ENCODE results near the gene ARID1B. TPM values are rescaled to one million over a fixed set of nuclear protein-coding genes. Genes with fewer than 3 reads are reported as not detected.

The ARID1B gene
- total and polyA plus RNA-seq, 9 donors = 44.2 to 72.5 (median 63.5) TPM

GRCh38 chr6:156780962-156781853 lies 4.0 kb downstream of the ARID1B start:
- no peaks in the 10 kb centered on the region for H3K27me3 ChIP-seq (ENCODE audit: control insufficient read depth, insufficient read depth, low read length)
- peak overlapping the region; percentile 29 for H3K27ac ChIP-seq (ENCODE audit: low read length)
- no peaks in the 10 kb centered on the region for H3K36me3 ChIP-seq (ENCODE audit: control insufficient read depth, insufficient read depth, low read length)
- H3K4me1 ChIP-seq (ENCODE audit: control insufficient read depth, insufficient read depth, low read length) = peaks cover 12% of the 10 kb centered on the region
- H3K9me3 ChIP-seq (replicated peaks; ENCODE audit: control insufficient read depth, low read depth, low read length) = no peaks in the 10 kb centered on the region
- H3K4me3 ChIP-seq (ENCODE audit: low read length) = peak overlapping the region; percentile 78
- peak; percentile 18 for DNase-seq
- no CpG with 5 or more reads among the region's 8 CpGs for WGBS (ENCODE audit: insufficient coverage)

- peak overlapping the region; percentile 39 for H3K27ac ChIP-seq (ENCODE audit: low read length)
These were observed 4.9 kb downstream of the ARID1B start for GRCh38 chr6:156781861-156782631.

GRCh38 chr6:156782691-156783320 lies 5.6 kb downstream of the ARID1B start:
- peak; percentile 27 for DNase-seq
- peaks cover 9% of the 10 kb centered on the region for H3K4me1 ChIP-seq (ENCODE audit: control insufficient read depth, insufficient read depth, low read length)
- no CpG with 5 or more reads among the region's 2 CpGs for WGBS (ENCODE audit: insufficient coverage)
- no peaks in the 10 kb centered on the region for H3K36me3 ChIP-seq (ENCODE audit: control insufficient read depth, insufficient read depth, low read length)
- H3K4me3 ChIP-seq (ENCODE audit: low read length) = no peak overlapping the region
- H3K9me3 ChIP-seq (replicated peaks; ENCODE audit: control insufficient read depth, low read depth, low read length) = no peaks in the 10 kb centered on the region
- H3K27me3 ChIP-seq (ENCODE audit: control insufficient read depth, insufficient read depth, low read length) = no peaks in the 10 kb centered on the region
- peak overlapping the region; percentile 39 for H3K27ac ChIP-seq (ENCODE audit: low read length)

More at GRCh38 chr6:156781861-156782631, 4.9 kb downstream of the ARID1B start:
- H3K36me3 ChIP-seq (ENCODE audit: control insufficient read depth, insufficient read depth, low read length) = no peaks in the 10 kb centered on the region
- H3K4me1 ChIP-seq (ENCODE audit: control insufficient read depth, insufficient read depth, low read length) = peaks cover 7% of the 10 kb centered on the region
- no peaks in the 10 kb centered on the region for H3K9me3 ChIP-seq (replicated peaks; ENCODE audit: control insufficient read depth, low read depth, low read length)
- H3K27me3 ChIP-seq (ENCODE audit: control insufficient read depth, insufficient read depth, low read length) = no peaks in the 10 kb centered on the region
- DNase-seq = peak; percentile 50
- WGBS (ENCODE audit: insufficient coverage) = no CpG with 5 or more reads among the region's 8 CpGs
- H3K4me3 ChIP-seq (ENCODE audit: low read length) = peak overlapping the region; percentile 23

GRCh38 chr6:156783958-156784357 lies 6.8 kb downstream of the ARID1B start:
- no peaks in the 10 kb centered on the region for H3K27me3 ChIP-seq (ENCODE audit: control insufficient read depth, insufficient read depth, low read length)
- peaks cover 11% of the 10 kb centered on the region for H3K4me1 ChIP-seq (ENCODE audit: control insufficient read depth, insufficient read depth, low read length)
- DNase-seq = no peak
- no CpG with 5 or more reads among the region's 6 CpGs for WGBS (ENCODE audit: insufficient coverage)
- no peaks in the 10 kb centered on the region for H3K9me3 ChIP-seq (replicated peaks; ENCODE audit: control insufficient read depth, low read depth, low read length)
- H3K4me3 ChIP-seq (ENCODE audit: low read length) = no peak overlapping the region
- H3K27ac ChIP-seq (ENCODE audit: low read length) = no peak overlapping the region
- H3K36me3 ChIP-seq (ENCODE audit: control insufficient read depth, insufficient read depth, low read length) = no peaks in the 10 kb centered on the region

- Histone ChIP-seq H3K27me3 (ENCODE audit: control insufficient read depth, insufficient read depth, low read length) (no peaks in the 10 kb centered on the region), H3K4me1 (ENCODE audit: control insufficient read depth, insufficient read depth, low read length) (peaks cover 15% of the 10 kb centered on the region), H3K9me3 (replicated peaks; ENCODE audit: control insufficient read depth, low read depth, low read length) (no peaks in the 10 kb centered on the region), H3K27ac (ENCODE audit: low read length) (no peak overlapping the region), H3K4me3 (ENCODE audit: low read length) (no peak overlapping the region), H3K36me3 (ENCODE audit: control insufficient read depth, insufficient read depth, low read length) (no peaks in the 10 kb centered on the region)
- DNase-seq = no peak
- 83% methylated on average over 3 of the region's 4 CpGs for WGBS (ENCODE audit: insufficient coverage)
These were observed 9.5 kb downstream of the ARID1B start for GRCh38 chr6:156786652-156787051.

DNA sequence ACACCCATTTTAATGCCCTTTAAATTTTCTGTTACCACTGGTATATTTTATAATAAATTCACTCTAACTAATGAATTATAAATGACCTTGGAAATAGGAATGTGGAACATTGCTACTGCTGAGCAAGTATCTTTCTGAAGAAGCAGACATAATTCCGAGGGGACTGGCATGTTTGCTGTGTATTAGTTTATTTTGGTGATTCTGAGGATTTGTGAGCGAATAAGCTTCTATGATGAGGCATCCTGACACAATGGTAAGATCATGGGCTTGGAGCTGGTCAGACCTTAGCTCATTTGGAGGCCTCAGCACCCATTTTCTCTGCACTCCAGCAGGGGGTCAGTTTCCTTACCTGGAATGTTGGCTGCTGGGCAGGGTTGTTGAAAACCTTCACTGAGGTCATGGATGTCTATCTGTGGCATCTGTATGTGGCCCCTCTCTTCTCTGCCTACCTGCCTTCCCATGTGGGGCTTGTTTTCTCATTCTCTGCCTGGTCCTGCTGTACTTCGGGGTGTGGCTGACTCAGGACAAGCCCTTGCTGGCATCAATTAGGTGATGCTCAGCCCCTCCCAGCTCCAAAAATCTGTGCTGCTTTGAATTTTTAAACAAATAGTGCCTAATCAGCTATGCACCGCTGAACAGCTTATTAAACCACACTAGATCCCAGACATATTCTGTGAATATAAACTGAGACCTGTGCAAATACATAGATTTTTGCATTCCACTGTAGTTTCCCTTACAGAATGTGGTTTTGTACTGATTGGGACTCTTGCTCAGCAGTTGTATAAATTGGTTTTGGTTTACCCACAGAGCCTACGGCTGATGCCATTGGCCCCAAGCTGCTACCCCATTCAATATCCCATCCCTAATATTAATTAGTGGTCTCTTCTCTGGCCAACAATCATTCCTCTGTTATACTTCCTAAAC lies 10.7 kb downstream of the ARID1B start:
- DNase-seq = no peak
- no peak overlapping the region for H3K4me3 ChIP-seq (ENCODE audit: low read length)
- WGBS (ENCODE audit: insufficient coverage) = 40% methylated on average over 1 of the region's 5 CpGs
- H3K27me3 ChIP-seq (ENCODE audit: control insufficient read depth, insufficient read depth, low read length) = no peaks in the 10 kb centered on the region
- no peaks in the 10 kb centered on the region for H3K36me3 ChIP-seq (ENCODE audit: control insufficient read depth, insufficient read depth, low read length)
- H3K4me1 ChIP-seq (ENCODE audit: control insufficient read depth, insufficient read depth, low read length) = peaks cover 15% of the 10 kb centered on the region
- no peaks in the 10 kb centered on the region for H3K9me3 ChIP-seq (replicated peaks; ENCODE audit: control insufficient read depth, low read depth, low read length)
- no peak overlapping the region for H3K27ac ChIP-seq (ENCODE audit: low read length)

DNA sequence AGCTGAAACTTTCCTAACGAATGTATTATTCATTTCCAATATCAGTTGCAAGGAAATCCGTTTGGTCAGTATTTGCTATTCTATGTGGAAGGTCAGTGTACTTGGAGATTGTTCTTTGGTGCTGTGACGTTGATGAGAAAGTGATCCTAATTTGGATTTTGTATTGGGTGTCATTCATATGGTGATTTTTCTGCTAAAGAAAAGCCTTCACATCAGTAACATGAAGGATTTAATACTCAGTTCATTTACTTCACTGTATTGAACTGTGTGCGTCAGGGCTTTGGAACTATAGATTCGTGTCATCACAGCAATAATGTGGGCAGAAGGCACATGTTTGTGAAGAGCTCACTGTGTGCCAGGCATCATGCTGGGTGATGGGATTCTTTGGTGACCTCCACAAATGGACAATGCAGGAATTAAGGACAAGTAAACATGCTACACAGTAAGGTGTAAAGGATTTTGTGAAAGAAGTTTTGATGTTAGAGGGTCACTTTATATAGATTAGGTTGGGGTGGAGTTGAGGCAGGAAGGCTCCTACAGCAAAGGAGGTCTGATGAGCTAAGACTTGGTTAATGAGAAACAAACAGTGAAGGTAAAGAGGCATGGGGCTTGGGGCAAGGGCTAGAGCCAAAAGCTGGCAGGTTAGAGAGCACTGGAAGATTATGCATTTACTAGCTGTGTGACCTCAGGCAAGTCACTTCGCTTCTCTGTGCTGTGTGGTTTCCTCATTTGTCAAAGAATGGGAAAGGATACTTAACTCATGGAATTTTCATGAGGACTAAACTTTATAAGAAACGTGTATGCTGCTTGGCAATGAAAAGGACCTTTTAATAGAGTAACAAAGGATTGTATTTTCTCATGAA lies 12.1 kb downstream of the ARID1B start:
- Histone ChIP-seq H3K27ac (ENCODE audit: low read length) (no peak overlapping the region), H3K4me3 (ENCODE audit: low read length) (no peak overlapping the region), H3K27me3 (ENCODE audit: control insufficient read depth, insufficient read depth, low read length) (no peaks in the 10 kb centered on the region), H3K4me1 (ENCODE audit: control insufficient read depth, insufficient read depth, low read length) (peaks cover 10% of the 10 kb centered on the region), H3K9me3 (replicated peaks; ENCODE audit: control insufficient read depth, low read depth, low read length) (no peaks in the 10 kb centered on the region), H3K36me3 (ENCODE audit: control insufficient read depth, insufficient read depth, low read length) (no peaks in the 10 kb centered on the region)
- DNase-seq = no peak
- WGBS (ENCODE audit: insufficient coverage) = 94% methylated on average over 2 of the region's 7 CpGs

DNA sequence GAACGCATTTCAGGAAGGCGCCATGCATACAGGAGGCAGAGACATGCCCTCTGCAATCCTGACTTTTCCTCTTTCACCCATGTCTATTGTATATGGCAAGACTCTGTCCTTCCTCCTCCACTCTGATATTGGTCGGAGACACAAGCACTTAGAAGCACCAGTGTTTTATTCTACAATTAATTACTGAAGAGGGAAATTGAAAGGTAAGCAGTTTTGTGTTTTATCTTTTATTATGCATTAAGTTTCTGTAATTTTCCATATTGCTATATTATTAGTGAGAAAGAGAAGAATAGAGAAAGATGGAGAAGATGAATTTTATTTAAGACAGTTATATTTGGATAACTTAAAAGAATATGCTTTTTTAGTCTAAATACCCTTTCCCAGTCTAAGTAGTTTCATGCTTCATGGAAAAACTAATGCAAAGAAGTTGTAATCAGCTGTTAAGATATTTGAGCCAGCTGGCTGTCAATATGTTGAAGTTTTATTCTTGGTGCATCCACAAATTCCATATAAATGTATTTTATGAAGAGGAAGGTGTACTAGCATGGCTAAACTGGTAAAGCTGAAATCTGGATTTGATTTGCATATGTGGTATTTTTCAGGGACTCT lies 13.6 kb downstream of the ARID1B start:
- H3K4me3 ChIP-seq (ENCODE audit: low read length) = no peak overlapping the region

More for the DNA sequence above, 13.6 kb downstream of the ARID1B start:
- peaks cover 16% of the 10 kb centered on the region for H3K4me1 ChIP-seq (ENCODE audit: control insufficient read depth, insufficient read depth, low read length)
- H3K27ac ChIP-seq (ENCODE audit: low read length) = no peak overlapping the region
- H3K27me3 ChIP-seq (ENCODE audit: control insufficient read depth, insufficient read depth, low read length) = no peaks in the 10 kb centered on the region
- H3K9me3 ChIP-seq (replicated peaks; ENCODE audit: control insufficient read depth, low read depth, low read length) = no peaks in the 10 kb centered on the region
- H3K36me3 ChIP-seq (ENCODE audit: control insufficient read depth, insufficient read depth, low read length) = no peaks in the 10 kb centered on the region
- WGBS (ENCODE audit: insufficient coverage) = no CpG with 5 or more reads among the region's 3 CpGs
- DNase-seq = peak; percentile 38
